HG02973 (cell line): ENCODE measurements around the gene HARS1.
"Not testable (repeated sequence)": the region's sequence is repeated elsewhere in the genome, so short reads cannot be mapped to it uniquely, and the experiment has no call there.

Experiments
- ATAC-seq: cut with Tn5 transposase; IDR thresholded peaks from one replicate; pipeline ENCODE4 v1.9.1; 2021; ENCODE audit warnings: moderate library complexity; ENCODE audit not compliant: unreplicated experiment

HARS1 gene

DNA sequence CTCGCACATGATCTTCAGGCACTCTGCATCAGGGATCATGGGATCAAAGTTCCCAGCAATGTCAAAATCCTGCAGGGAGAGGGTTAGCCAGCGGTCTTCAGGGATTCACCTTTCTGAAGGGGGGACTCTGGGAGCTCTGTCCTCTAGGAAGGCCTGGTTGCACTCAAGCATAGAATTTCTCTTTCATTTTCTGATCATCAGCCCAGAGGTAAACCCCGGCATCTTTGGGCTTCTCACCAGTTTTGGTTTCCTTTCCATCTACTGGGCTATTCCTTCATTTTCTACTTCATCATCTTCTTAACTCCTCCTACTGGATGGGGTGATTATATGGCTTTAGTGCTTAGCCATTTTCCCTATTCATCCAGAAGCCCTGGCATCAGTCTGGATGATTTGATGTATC, 13.2 kb downstream of the HARS1 start:
- ATAC-seq = peak; percentile 50

DNA sequence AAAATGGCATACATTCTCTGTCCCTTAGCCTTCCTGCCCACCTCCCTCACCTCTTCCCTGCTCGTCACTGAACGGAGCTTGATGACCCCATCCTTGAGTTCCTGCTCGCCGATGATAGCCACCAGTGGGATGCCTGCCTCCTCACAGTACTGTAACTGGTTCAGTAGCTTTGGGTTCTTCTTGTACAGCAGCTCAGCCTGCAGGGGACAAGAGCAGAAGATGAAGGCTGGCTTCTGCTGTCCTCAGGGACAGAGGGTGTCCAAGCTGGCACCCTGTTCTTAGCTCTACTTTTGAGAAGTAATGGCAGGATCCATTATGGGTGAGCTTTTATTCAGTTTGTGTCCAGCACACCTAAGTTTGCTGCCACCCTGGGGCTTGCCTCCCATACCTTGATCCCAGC, 16.5 kb downstream of the HARS1 start:
- ATAC-seq = no peak

DNA sequence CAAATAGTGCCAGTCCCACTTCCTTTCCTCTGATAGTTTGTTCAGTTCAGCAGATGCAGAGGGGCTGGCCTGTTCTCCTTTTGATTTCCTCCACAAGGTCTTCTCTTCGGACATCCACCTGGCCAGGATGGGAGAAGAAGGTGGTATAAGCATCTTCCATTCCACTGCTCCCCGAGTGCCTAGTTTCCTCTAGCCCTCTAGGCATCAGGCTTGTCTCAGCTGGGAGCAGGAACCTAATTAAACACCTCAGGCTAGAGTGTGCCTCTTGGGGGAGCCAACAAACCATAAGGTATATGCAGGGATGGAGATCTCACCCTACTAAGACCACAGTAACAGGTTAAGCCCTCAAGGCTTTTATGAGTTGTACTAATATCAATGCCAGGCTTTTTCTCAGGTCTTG, 17.0 kb downstream of the HARS1 start:
- no peak for ATAC-seq

DNA sequence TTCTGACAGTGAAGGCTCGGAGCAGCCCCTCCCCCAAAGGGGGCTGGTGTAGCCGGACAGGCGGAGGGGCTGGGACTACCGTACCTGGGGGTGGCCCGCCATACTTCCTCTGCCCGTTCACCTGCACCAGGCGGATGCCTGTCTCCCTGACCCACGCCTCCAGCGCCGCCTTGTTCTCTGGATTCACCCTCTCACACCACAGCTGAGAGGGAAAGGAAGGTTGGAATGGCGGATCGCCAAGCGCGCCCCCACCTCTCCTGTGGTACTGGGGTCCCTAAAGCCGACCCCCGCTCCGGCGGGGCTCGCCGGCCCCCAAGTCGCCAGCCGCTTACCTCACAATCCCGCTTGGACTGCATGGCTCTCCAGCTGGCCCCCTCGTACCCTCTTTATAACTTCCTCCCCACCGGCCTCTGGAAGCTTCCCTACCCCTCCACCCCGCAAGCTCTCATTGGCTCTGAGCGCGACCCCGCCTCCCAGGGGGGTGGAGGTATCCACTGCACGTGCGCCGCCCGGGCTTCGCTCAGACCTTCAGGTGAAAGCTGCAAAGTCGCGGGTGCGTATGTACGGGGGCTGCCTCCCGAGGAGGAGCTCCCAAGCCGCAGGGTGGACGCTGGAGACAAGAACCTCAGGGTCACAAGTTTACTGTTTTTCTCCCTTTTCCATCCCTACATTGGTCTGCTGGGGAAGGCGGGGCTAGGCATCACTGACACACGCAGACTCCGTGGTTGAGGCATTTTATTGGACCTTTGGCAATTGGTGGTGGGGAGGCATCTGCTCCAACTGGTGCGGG, 17.8 kb downstream of the HARS1 start, which contains the start of gene DND1:
Gene DND1, minus strand, starts transcription at position 390 of the 790 bp plus-strand sequence. Its CDS starts 34 bp downstream, at position 356.
- no peak for ATAC-seq

DNA sequence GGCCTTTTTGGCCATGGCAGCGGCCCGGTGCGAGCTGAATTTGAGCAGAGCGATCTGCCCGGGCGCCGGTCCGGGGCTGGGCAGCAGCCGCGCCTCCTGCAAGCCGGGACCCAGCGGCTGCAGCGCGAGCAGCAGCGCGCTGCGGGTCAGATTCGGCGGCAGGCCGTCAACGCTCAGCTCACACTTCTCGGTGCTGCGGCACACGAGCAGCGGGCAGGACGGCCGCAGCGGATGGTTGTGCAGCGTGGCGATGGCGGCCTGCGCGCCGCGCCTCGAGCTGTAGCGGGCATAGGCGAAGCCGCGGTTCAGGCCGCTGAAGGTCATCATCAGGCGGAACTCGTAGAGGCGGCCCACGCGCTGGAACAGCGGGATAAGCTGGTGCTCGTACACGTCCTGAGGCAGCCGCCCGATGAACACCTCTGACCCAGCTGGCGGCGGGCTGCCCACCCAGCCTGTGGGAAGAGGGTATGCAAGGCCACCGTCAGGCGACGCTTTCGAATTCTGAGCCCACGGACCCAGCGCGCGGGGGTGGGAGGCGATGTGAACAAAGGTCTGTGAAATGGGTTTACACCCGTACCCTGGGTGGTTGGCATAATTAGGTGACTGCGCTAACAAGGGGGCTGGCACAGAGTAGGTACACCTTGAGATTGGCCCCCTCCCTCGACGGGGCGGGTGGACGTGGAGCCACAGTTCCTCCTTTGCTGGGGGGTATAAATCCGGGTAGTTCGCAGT, 18.5 kb downstream of the HARS1 start:
- ATAC-seq = no peak

DNA sequence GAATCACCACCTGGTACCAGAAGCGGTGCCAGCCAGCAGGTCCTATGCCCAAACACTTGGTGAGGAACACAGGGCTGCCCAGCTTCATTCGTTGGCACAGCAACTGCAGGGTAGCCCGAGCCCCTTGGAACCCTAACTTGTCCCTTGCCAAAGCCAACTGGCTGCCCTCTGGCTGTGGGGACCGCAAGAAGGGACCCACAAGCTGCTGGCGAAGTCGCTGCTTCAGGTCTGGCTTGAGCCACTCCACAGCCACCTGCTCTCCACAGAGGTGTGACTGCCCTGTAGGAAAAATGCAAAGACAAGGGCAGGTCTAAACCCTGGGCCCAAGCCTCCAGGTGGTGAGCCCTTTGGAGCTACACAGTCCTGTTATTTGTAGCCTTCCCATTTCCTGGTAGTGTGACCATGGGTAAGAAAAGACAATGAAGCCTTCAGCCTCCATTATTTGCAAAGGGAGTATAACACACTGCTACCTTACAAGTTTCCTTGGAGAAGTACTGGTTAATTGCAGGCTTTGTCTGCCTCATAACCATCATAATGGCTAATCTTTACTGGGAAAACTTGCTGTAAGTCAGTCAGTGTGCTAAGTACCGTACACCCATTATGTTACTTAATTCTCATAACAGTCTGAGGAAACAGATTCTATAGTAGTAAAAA, 19.6 kb downstream of the HARS1 start:
- ATAC-seq = no peak

DNA sequence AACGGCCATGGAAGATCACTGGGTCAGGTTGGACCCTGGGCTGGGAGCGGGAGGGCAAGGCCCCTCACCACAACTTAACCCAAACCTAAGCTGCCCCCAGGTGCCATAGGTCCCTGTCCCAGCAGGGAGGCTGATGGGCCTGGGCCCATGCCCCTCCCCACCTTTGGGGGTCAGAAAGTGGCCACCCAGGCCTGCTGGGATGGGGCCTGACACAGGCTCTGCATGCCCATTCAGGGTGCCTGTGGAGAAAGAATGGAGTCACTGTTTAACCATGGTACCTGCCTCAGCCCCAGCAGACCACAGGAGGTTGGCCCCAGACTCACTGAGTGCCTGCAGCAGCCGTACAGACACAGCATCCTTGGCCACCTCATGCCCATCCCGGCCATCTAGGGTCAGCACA, 20.1 kb downstream of the HARS1 start:
- not testable (repeated sequence) for ATAC-seq

DNA sequence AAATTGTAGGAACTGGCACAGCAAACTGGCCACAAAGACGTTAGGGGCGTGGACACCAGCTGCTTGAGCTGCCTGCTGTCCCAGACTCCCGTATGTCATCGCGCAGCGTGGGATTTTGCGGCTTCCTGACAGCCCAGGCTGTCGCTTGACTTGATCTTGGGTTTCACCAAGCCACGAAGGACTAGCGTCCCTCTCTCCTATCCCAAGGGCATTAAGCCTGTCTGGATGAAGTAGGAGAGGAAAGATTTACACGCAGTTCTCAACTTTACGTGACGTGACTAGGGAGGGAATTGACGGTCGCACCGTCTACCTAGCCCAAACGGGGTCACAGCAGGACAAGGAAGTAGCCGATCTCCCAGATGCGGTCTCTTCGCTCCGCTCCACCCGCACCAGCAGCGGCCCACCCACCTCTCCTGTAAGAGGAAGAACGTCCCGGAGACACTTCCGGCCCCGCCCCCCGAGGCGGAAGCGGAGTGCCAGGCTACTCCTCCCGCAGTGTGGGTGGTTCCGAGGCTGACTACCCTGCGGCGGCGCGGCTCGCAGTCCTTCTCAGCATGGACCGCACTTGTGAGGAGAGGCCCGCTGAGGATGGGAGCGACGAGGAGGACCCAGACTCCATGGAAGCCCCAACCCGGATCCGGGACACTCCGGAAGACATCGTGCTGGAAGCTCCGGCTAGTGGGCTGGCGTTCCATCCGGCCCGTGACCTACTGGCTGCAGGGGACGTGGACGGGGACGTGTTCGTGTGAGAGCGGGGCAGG, 26.6 kb downstream of the HARS1 start, which contains the start of gene WDR55:
Gene WDR55, plus strand, starts transcription at position 546 of the 761 bp plus-strand sequence. Its CDS starts 9 bp downstream, at position 555.
- peak; percentile 95 for ATAC-seq

DNA sequence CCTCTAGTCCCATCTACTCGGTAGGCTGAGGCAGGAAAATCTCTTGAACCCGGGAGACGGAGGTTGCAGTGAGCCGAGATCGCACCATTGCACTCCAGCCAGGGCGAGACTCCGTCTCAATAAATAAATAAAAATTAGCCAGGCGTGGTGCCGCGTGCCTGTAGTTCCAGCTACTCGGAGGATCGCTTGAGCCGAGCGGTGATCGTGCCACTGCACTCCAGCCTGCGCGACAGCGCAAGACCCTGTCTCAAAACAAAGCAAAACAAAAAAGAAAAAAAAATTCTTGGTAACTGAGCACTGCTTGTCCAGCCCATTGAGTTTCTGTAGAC, 27.2 kb downstream of the HARS1 start:
- ATAC-seq = no peak

DNA sequence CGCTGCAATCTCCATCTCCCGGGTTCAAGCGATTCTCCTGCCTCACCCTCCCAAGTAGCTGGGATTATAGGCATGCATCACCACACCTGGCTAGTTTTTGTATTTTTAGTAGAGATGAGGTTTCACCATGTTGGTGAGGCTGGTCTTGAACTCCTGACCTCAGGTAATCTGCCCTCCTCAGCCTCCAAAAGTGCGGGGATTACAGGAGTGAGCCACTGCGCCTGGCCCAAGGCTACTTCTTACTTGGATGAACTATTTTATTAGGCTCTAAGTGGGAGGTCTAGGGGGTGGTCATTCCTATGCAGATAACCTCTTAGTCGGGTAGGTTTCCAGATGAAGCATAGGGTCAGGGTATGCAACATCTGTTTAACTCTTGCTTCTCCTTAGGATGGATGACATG, 30.8 kb downstream of the HARS1 start:
- not testable (repeated sequence) for ATAC-seq

DNA sequence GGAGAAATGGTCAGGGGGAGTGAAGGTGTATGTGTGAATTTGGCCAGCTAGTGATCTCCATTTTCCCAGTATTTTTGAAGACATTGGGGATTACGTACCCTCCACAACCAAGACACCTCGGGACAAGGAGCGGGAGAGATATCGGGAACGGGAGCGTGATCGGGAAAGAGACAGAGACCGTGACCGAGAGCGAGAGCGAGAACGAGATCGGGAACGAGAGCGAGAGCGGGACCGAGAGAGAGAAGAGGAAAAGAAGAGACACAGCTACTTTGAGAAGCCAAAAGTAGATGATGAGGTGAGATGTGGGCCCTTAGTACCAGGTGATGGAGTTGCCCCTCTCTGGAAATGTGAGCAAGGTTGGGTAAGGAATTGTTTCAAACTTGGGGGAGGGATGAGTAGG, 32.3 kb downstream of the HARS1 start:
- no peak for ATAC-seq

DNA sequence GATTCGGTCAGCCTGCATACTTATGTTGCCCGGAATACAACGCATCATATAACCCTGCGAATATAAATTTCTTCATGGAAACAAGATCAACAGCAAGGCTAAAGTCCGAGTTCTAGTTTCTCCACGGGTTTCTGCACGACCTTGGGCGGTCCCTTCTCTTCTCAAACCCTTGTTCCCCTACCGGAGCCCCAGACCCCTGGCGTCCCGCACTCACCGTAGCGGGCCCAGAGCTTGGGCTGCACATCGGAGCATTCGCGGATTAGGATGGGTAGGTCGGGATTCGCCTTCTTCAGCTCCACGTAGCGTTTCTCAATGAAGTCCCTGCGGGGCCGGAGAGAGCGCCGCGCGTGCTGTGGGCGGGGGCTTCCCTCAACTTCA, 44.1 kb downstream of the HARS1 start:
- ATAC-seq = no peak

DNA sequence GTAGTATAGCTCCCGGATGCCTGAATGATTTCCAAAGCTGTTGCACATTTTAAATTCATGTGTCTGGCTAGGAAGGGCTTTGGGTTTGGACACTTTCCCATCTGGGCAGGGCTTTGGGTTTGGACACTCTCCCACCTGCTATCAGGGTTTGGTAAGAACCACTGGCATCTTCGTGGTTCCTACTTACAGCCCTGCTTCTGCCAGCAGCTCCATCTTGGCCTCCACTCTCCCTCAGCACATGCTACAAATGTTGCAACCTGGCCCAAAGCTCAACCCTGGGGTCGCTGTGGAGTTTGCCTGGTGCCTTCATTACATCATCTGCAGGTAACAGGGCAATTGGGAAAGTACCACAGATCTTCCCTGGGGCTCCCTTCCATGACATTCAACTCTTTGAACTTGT, 48.5 kb downstream of the HARS1 start:
- no peak for ATAC-seq

DNA sequence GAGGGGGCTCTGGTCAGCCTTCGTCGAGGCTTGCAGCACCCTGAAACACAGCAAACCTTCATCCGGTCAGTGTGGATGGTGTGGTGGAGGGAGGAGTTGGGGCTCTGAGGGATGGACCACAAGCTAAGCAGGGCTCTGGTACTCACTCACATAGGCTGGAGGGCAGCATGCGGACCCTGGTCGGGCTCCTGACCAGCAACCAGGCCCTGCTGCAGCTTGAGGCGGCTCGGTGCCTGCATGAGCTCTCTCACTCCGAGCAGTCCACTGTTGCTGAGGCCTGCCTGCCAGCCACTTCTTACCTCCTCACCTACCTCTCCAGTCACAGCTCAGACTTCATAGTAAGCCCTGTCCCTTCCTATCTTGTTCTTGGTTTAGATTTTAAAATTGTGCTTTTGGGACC, 49.5 kb downstream of the HARS1 start:
- ATAC-seq = no peak

DNA sequence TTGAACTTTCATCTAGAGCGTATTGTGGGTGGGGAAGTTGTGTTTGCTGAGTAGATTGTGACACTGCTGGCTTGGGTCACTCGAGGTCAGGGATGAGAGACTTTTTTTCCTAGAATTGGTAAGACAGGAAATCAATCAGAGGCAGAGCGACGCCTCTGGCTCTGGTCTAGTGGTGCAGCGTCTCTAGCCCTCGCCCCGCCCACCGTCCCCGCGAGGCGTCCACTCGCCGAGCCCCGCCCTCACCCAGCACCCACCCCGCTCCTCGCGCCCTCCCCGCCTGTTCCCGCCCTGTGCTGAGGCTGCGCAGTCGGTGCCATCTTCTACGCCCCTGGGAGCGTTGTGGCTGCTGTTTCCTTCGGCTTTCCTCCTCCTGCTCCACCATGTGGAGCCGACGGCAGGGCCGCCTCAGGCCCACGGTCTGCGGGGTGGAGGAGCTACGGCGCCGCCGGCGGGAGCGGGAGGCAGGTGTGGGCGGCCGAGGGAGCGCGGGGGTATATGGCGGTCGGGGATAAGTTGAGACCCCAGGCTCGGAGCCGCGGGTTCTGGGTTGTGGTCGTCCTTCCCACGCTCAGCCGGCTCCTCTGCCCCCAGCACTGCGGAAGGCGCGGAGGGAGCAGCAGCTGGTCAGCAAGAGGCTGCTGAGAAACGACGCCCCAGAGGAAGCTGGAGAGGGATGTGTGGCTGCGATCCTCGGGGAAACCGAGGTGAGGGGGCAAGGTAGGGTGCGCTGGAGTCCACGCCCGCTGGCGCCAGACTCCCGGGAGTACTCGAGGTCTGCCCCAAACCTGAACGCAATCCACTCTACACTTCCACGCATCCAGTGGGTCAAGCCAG, 51.8 kb downstream of the HARS1 start, which contains the start of gene TMCO6:
Gene TMCO6, plus strand, starts transcription at position 304 of the 834 bp plus-strand sequence. Its CDS starts 77 bp downstream, at position 381.
- peak; percentile 92 for ATAC-seq

DNA sequence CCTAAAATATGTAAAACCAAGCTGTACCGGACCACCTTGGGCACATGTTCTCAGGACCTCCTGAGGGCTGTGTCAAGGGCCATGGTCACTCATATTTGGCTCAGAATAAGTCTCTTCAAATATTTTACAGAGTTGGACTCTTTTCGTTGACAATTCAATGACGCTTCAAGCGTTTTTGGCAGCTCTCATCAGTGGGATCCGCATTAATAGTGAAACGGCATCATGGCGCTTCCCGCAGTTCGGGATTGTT, 52.3 kb downstream of the HARS1 start:
- not testable (repeated sequence) for ATAC-seq

DNA sequence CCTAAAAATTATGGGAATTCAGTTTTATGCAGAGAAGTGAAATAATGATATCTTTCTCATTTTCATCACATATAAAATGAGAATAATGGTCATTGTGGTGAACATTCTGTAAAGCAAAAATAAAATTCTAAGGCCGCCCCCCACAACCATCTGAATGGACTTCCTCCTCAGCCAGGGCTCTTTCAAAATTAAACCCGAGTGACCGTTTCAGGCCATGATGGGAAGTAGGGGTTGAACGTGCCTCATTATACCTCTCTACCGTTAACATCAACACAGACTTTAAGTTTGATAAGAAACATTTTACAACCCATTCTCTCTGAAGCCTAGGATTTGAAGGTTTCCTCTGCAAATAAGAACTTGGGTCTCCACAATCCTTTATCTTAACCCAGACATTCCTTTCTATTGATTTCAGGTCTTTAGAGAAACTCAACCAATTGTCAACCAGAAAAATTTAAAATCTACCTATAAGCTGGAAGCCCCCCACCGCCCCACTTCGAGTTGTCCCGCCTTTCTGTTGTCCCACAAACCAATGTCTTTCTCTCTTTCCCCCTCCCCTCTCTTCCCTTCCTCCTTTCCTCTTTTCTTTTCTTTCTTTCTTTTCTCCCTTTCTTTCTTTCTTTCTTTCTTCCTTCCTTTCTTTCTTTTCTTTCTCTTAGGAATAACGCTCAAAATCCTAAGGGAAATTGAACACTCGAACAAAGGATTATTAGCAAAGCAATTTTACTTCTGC, 53.6 kb downstream of the HARS1 start:
- no peak for ATAC-seq

DNA sequence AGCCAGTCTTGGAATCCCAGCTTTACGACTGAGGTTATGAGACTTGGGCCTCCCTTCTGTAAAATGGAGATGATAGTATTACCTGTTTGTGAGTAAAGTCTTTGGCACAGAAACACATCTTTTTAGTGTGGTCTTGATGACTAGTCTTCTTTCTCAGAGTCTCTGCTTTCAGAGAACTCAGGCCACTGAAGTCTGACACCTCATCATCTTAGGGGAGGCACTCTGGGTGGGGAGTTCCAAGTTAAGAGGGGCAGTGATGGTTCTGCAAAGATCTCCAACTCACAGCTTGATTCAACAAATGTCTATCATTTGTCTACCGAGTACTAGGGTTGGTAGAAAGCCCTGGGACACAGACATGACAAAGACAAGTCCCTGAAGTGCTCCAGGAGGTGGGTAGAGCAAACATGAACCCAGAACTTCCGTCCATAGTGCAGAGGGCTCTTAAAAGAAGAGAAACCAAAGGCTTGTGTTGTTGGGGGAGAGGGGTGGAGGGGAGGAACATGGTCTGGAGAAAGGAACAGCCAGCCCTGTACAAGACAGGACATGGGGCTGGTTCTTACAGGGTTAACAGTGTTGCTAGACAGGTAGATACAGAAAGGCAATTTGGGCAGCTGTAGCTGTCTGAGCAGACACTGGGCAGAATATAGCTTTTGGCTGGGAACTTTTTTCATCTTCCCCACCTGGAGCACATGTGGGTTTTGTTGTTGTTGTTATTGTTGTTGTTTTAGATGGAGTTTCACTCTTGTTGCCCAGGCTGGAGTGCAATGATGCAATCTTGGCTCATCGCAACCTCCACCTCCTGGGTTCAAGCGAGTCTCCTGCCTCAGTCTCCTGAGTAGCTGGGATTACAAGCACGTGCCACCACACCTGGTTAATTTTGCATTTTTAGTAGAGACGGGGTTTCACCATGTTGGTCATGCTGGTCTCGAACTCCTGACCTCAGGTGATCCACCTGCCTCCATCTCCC, 55.6 kb downstream of the HARS1 start:
- ATAC-seq = no peak

DNA sequence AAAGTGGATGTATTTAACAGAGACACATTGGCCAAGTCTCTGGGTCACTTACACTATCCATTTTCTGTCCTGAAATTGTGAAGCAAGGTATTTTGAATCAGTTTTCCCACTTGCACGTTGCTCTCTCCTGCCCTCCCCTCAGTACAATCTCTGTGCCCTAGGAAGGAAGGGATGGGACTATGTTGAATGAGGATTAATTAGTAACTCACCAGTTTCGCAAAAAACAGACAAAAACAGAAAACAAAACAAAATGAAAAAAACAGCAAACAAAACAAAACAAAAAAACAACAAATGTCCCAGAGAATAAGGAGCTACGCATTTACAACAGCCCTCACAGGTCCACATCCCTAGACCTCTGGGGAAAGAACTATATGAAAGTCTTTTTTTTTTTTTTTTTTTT, 57.1 kb downstream of the HARS1 start:
- ATAC-seq = no peak
